GDM1 (cell line): ENCODE results near the gene TLE5.
"Not testable (repeated sequence)": the region's sequence is repeated elsewhere in the genome, so short reads cannot be mapped to it uniquely, and the experiment has no call there.

Experiments used
- DNase-seq: peaks from one replicate; lab custom pipeline; 2025; lab: John Stamatoyannopoulos, UW

The TLE5 gene

DNA sequence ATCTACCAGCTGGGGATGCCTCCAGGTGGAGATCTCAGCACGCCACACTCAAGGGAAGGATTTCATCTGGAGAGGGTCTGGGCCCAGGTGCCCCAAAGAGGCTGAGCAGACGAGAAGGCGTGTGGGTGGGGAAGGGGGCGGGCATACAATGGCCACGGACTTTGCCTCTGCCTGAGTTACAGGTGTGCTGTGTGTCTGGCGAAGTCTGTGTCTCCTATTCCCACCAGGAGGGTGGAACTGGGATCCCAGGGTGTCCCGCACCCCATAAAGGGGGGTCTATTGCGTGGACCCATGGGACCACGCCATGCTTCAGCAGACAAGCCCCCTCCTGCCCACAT lies 36.8 kb downstream of the TLE5 start:
- DNase-seq = no peak

DNA sequence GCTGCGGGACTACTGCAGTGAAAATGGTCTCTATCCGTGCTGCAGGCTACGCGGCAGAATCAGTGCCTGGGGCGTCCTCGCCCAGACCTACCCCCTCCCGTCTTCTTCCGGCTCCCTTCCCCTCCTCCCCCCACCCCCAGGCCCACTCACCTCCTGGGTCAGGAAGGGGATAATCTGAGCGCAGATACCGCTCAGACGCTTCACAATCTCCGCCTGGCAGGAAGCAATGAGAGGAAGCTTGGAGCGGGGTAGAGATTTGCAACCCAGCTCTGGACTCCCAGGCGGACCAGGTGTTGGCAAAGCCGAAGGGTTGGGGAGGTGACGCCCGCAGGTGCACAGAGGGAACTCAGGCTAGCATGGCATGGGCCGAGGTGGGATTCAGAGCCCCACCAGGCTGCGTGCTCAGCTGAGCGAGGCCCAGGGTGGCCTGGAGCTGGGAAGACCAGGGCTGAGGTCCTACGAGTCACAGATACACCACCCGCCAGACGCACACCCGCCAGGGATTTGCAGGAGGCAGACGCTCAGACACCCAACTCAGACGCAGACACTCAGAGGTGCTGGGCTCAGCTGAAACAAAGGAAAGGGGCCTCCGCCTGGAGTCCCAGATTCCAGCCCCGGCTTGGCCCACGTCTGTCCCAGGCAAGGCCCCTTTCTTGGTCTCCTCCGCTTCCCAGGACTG lies 37.3 kb downstream of the TLE5 start:
- DNase-seq = no peak

DNA sequence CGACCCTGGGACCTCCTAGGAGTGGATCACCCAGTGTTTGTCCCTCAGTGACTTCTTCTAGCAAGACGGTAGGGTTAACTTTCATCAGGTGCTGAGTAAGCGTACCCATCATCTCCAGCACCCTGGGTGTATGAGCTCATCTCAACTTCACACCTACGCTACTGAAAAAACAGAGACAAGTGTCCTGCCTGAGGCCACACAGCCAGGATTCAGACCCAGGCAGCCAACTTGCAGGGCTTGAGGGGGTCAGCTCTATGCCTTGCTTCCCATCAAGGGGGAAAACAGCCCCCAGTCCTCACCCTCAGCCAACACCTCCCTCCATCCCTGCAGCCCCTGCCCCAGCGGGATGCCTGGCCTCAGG lies 37.8 kb downstream of the TLE5 start:
- DNase-seq = no peak

DNA sequence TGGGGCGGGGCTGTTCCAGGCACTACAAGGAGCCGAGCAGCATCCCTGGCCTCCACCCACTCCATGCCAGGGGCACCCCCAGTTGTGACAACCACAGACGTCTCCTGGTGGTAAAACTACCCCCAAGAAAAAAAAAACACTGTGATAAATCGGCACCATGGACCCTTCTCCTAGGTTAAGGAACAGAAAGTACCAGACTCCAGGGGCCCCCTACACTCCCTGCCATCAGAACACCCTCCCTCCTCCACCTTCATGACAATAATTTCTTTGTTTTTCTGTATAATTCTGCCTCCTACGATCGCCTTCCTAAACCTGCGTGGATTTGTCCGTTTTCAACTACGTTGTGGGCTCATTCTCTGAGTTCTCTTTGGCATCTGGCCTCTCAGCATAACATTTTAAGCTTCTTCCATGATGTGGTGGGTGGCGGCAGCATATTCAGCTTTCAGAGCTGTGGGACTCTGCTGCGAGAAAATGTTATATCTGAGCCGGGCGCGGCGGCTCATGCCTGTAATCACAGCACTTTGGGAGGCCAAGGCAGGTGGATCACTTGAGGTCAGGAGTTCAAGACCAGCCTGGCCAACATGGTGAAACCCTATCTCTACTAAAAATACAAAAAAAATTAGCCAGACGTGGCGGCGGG lies 41.9 kb downstream of the TLE5 start:
- DNase-seq = no peak

DNA sequence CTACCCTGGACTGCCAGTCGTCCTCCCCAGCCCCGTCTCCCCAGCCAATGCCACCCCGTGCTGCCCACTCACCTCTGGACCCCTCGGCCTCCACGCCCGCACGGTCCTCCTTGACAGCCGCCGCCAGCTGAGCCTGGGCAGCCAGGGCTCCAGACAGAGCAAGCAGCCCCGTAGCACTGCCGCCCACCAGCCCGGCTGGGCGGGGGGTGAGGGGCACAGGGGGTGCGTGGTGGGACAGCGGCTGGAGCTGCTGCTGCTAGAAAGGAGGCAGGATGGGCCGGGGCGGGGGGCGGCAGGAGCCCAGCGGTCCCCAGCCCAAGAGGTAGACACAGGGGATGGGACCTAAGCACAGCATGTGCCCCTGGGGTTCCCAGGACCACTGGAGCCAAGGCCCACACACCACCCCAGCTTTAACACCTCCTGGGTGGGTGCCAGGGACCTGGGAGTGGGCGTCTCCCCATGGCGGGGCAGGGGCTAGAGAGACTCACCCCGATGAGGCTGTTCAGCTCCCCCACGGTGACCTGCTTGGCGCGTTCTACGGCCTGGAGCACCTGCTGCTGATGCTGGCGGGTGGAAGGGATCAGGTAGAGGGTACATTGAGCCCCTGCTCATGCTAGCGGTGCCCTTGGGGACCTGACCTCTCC lies 43.0 kb downstream of the TLE5 start:
- DNase-seq = no peak

DNA sequence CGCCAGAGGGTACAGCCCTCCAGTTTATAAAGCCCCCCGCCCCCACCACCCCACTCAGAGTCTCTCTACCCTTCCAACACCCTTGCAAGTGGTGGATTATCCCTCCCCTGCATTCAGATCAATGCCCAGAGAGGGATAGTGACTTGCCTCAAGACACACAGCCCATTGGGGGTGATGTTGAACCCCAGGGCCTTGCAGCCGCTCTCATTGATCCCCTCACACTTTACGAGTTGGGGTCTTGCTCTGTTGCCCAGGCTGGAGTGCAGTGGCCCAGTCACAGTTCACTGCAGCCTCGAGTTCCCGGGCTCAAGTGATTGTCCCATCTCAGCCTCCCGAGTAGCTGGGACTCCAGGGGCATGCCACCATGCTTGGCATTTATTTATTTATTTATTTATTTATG lies 44.4 kb downstream of the TLE5 start:
- no peak for DNase-seq

DNA sequence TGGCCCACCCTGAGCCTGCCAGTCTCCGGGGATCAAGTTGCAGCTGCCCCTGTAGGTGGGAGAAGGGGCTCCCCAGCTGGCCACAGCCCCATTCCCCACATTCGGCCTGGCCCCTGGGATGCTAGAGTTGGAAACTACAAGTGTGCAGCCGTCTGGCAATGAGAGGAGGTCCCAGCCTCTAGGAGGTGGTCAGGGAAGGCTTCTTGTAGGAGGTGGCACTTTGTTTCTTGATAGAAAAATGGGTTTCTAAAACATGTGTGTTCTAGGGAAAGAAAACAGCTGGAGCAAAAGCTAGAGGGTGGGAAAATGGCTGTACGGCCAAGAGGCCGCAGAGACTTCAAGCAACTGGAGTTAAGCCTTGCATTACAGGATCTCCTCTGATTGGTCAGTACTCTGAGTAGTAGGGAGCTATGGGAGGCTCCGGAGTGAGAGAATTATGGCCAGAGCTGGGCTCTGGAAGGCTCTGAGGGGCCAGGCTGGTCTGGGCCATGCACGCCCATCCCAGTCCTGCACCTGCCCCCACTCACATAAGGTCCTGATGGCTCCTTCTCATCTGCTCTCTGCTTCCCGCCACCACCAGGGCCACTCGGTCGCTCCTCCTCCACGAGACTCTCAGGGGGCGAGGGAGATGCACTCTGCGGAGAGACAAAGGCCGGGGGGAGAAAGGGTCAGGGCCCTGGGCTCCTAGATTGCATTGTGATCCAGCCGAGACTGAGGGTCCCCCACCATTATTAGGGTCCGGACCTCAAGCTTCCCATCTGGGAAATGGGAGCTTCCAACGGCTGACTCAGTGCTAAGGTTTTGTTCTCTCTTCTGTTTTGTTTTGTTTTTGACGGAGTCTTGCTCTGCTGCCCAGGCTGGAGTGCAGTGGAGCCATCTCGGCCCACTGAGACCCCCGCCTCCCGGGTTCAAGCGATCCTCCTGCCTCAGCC lies 46.9 kb downstream of the TLE5 start:
- DNase-seq = no peak

DNA sequence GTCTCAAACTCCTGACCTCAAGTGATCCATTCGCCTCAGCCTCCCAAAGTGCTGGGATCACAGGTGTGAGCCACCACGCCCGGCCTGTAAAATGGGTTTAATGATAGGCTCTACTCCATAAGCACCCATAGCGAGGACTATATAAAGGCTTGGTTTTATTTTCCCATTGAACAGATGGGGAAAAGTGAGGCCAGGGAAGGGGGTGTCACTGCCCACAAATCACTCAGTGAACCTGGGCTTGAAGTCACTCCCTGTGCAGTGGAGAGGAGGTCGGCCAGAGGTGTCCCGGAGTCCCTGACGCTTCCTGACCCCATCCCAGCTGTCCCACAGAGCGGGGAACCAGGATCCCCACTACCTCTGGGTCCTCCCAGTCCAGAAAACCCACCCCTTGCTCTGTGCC lies 48.2 kb downstream of the TLE5 start:
- DNase-seq = no peak

DNA sequence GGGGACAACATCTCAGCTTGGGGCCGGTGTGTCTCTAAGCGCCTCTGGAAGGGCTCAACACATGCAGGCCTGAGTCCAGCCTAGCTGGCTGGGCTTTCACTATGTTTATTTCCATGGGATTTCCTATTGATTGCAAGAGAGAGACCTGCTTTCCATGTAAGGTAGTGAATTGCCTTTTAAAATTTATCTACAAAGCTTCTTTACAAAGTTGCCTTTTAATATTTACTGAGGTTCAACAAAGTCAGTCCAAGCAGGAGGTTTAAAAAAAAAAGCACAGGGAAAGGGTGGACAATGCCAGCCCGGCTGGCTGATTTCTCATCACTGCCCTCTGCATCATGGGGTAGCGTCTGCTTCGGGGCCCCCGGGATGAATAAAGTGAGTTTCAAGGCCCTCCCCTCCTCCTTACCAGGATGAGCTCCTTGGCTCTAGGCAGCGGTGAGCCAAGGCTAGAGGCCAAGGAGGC lies 49.0 kb downstream of the TLE5 start:
- DNase-seq = no peak

DNA sequence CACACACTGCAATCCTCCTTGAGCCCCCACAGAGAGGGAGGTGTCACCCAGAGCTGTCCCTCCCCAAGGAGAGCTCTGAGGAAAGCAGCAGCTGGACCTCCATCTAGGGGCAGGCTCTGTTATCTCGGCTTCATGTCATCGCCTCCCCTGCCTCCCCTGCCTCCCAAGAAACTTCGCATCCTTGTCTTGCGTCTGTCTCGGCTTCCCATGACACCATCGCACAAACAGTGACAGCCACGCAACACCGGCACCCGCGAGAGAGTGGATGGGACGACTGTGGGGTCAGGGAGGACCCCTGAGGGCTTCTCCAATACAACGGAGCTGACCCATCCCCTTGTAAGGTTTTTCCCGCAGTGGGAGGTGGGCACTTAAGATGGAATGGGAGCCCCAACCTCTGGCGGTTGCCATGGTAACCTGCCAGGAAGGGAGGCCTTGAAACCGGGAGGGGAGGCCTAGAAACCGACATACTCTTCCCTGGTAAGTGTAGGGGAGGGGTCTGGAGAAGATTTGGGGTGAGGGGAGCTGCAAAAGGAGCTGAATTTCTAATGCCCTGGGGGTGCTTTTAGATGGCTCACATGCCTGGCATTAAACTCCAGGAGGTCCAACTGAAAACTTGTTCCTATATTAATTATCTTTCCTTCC lies 49.6 kb downstream of the TLE5 start:
- no peak for DNase-seq

DNA sequence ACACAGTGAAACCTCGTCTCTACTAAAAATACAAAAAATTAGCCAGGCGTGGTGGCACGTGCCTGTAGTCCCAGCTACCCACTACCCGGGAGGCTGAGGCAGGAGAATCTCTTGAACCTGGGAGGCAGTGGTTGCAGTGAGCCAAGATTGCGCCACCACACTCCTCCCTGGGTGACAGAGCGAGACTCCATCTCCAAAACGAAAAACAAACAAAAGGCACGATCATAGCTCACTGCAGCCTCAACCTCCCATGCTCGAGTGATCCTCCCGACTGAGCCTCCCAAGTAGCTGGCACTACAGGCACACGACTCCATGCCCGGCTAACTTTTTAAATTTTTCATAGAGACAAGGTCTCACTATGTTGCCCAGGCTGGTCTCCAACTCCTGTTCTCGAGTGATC lies 50.2 kb downstream of the TLE5 start:
- not testable (repeated sequence) for DNase-seq

DNA sequence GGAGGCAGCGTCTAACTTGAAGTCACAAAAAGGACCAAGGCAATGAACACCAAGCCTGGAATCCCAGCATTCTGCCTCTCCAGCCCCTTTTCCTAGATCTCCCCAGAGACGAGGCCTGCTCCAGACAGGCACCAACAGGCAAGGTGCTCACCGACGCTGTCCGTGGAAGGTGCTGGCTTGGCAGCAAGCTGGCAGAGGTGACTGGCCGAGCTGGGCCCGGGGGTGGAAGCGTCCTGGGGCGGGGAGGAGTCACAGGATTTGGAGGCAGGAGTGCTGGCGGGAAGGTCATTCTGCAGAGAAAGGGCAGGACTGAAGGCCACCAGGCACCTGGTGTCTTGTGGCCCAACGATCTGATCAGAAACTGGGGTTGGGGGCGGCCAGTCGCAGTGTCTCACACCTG lies 51.4 kb downstream of the TLE5 start:
- DNase-seq = no peak

DNA sequence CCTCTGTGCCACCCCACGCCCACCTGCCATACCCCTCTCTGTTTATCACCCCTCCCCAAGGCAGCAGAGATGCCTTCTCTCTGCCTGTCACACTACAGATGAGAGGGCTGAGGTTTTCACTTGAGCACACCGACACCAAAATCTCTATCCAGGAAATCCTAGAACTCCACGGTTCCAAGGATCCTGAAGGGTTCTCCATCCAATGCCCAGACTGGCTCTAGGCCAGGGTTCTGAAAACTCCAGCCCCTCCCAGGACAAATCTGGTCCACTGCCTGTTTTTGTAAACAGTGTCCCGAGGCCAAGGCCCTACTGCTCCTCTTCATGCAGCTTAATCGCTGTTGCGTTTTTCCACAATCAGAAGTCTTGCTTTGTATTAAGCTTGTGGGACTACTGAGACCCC lies 53.3 kb downstream of the TLE5 start:
- no peak for DNase-seq

DNA sequence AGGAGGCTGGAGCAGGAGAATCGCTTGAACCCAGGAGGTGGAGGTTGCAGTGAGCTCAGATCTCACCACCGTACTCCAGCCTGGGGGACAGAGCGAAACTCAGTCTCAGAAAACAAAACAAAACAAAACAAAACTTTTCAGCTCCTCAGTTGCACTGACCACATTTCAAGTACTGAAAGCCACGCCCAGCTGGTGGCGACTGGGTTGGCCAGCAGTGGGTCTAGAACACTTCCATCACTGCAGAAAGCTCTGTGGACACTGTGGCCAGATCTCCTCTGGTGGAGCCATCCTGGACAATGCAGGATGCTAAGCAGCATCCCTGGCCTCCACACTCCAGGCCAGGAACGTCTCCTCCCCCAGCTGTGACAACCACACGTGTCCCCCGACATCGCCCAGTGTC lies 54.3 kb downstream of the TLE5 start:
- DNase-seq = no peak

DNA sequence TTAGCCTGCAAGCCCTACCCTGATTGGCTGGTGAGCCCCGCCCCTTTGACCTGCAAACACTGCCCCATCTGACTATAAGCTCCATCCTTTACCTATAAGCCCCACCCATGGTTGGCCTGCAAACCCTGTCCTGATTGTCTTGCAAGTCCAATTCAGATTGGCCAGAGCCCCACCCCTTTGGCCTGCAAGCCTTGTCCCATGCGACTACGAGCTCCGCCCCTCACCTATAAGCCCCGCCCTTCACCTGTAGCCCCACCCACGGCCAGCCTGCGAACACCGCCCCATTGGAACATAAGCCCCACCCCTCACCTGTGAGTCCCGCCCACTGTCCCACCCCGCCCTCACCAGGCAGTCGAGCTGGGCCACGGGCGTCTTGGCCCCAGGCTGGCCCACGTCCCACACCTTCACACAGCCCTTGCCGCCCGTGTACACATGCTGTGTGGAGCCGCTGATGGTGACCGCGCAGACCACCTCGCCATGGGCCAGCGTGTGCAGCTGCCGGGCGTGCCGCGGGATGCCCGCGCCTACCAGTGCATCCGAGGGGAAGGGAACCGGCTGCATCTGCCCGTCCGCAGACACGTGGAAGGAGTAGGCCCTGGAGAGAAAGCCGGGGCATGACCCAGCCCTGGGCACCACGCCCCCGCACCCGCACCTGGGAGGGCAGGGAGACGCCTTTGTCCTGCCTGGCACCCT lies 56.1 kb downstream of the TLE5 start:
- no peak for DNase-seq

DNA sequence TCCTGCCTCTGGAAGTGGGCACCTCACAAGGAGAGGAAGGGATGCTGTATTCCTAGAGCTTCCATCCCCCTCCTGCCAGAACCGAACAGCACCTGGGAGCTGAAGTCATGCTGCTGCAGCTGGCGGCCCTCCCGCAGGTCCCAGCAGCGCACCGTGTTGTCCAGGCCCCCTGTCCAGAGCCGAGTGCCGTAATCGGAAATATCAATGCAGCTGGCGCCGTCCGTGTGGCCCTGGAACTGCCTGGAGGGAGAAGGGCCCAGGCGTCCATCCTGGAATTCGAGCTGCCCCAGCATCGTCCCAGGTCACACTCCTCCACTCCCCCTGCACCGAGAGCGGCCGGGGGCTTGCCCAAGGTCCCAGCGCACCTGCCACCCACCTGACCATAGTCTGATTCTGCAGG lies 57.0 kb downstream of the TLE5 start:
- DNase-seq = no peak

DNA sequence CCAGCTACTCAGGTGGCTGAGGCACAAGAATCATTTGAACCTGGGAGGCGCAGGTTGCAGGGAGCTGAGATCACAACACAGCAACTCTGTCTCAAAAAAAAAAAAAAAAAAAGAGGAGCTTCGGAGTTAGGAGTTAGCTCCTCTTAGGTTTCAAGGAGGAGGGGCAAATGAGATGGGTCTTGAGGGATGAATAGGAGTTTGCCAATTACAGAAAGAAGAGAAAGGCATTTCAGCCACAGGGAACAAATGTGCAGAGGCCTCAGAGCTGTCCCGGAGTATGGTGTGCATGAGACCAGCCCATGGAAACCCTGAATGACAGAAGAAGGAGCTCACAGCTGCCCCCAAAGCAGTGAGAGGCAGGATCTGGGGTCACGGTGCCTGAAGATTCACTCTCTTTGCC lies 57.8 kb downstream of the TLE5 start:
- no peak for DNase-seq

DNA sequence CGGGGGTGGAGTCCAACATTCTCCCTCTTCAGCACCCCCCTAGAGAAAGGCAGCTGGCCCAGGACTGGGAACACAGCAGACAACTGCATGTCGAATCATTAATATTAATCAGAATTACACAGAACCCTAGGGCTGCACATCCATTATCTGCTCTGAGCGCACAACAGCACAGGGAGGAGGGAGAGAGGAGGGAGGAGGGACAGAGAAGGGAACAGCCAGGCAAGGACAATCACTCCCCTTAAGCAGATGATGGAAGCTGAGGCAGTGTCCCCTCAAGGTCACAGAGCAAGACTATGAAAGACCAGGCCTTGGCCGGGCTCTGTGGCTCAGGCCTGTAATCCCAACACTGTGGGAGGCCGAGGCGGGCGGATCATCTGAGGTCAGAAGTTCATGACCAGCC lies 59.2 kb downstream of the TLE5 start:
- no peak for DNase-seq
